ENCODE results near the gene TTC4.

GRCh38 chr1:54767526-54767925 is 51.9 kb downstream of the TTC4 start:
- TF ChIP-seq, protein P1, sequence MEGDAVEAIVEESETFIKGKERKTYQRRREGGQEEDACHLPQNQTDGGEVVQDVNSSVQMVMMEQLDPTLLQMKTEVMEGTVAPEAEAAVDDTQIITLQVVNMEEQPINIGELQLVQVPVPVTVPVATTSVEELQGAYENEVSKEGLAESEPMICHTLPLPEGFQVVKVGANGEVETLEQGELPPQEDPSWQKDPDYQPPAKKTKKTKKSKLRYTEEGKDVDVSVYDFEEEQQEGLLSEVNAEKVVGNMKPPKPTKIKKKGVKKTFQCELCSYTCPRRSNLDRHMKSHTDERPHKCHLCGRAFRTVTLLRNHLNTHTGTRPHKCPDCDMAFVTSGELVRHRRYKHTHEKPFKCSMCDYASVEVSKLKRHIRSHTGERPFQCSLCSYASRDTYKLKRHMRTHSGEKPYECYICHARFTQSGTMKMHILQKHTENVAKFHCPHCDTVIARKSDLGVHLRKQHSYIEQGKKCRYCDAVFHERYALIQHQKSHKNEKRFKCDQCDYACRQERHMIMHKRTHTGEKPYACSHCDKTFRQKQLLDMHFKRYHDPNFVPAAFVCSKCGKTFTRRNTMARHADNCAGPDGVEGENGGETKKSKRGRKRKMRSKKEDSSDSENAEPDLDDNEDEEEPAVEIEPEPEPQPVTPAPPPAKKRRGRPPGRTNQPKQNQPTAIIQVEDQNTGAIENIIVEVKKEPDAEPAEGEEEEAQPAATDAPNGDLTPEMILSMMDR (conservative IDR thresholded peaks at IDR 0.05; ENCODE audit: low read depth in 2 of 2), result no peak
- TF ChIP-seq EZH2 (IDR thresholded peaks at IDR 0.05; ENCODE audit: low read depth, unreplicated experiment), result no peak
- no peak for TF ChIP-seq EZH2phosphoT487 (IDR thresholded peaks at IDR 0.05; ENCODE audit: unreplicated experiment)
- TF ChIP-seq ETS1 (IDR thresholded peaks at IDR 0.05), result no peak
- no peak for TF ChIP-seq POLR2AphosphoS5 (IDR thresholded peaks at IDR 0.05; ENCODE audit: low read depth)
- no peak for TF ChIP-seq JUNB (IDR thresholded peaks at IDR 0.05; ENCODE audit: unreplicated experiment)

Measured in GM23338 (cell line).